HG03025 (cell line): ENCODE measurements around the gene SERPINA1.
"Not testable (repeated sequence)": the region's sequence is repeated elsewhere in the genome, so short reads cannot be mapped to it uniquely, and the experiment has no call there.

Source experiments
- ATAC-seq: cut with Tn5 transposase; IDR thresholded peaks from one replicate; pipeline ENCODE4 v1.9.1; 2021; ENCODE audit warnings: mild to moderate bottlenecking, moderate library complexity; ENCODE audit not compliant: unreplicated experiment, low FRiP score

The SERPINA1 gene

GRCh38 chr14:94373708-94374107 lies 14.7 kb downstream of the SERPINA1 start:
- no peak for ATAC-seq

- no peak for ATAC-seq
Observed at GRCh38 chr14:94372021-94372605, 16.3 kb downstream of the SERPINA1 start.

GRCh38 chr14:94370524-94370910 lies 17.9 kb downstream of the SERPINA1 start:
- ATAC-seq = no peak

GRCh38 chr14:94369766-94370523 lies 18.5 kb downstream of the SERPINA1 start:
- ATAC-seq = not testable (repeated sequence)

- ATAC-seq = no peak
Observed at GRCh38 chr14:94368956-94369355, 19.4 kb downstream of the SERPINA1 start.

- ATAC-seq = no peak
Observed at GRCh38 chr14:94368243-94368590, 20.2 kb downstream of the SERPINA1 start.

GRCh38 chr14:94367347-94368242 lies 20.8 kb downstream of the SERPINA1 start:
- no peak for ATAC-seq

GRCh38 chr14:94366146-94366915 lies 22.1 kb downstream of the SERPINA1 start, which contains the start of gene SERPINA2:
Gene SERPINA2 (minus strand): TSS chr14:94366698.
- no peak for ATAC-seq

- no peak for ATAC-seq
Observed at GRCh38 chr14:94365624-94366023, 22.8 kb downstream of the SERPINA1 start.

GRCh38 chr14:94364964-94365363 lies 23.4 kb downstream of the SERPINA1 start:
- no peak for ATAC-seq

- ATAC-seq = no peak
Observed at GRCh38 chr14:94364037-94364436, 24.4 kb downstream of the SERPINA1 start.

GRCh38 chr14:94363151-94363624 lies 25.2 kb downstream of the SERPINA1 start:
- no peak for ATAC-seq

GRCh38 chr14:94362614-94363133 lies 25.7 kb downstream of the SERPINA1 start:
- ATAC-seq = no peak

GRCh38 chr14:94361682-94362081 lies 26.7 kb downstream of the SERPINA1 start:
- no peak for ATAC-seq

GRCh38 chr14:94360945-94361565 lies 27.3 kb downstream of the SERPINA1 start:
- no peak for ATAC-seq

GRCh38 chr14:94357166-94357565 lies 31.2 kb downstream of the SERPINA1 start:
- no peak for ATAC-seq

GRCh38 chr14:94356379-94357056 lies 31.9 kb downstream of the SERPINA1 start:
- ATAC-seq = no peak

GRCh38 chr14:94355191-94355794 lies 33.1 kb downstream of the SERPINA1 start:
- ATAC-seq = no peak
